OCI-LY7 (cell line): ENCODE data around the gene INSR. TPM values are rescaled to one million over a fixed set of nuclear protein-coding genes. Genes with fewer than 3 reads are reported as not detected.

Source experiments
- BruUV-seq: library from RNA; stranded (reverse); fragments of 400-500 nt; replicated peaks from 2 replicates; lab custom pipeline; 2021; lab: Mats Ljungman, UMichigan
- CTCF ChIA-PET: fragments of 300-600 bp; sonication (Branson Sonifier 250); formaldehyde crosslinking; loops from one replicate; lab custom pipeline; 2022; ENCODE audit warnings: antibody characterized with exemption; ENCODE audit not compliant: unreplicated experiment; lab: Charles Lee
- POLR2A ChIA-PET: fragments of 300-600 bp; sonication (Branson Sonifier 250); formaldehyde crosslinking; loops from one replicate; lab custom pipeline; 2022; ENCODE audit warnings: antibody characterized with exemption; lab: Charles Lee
- DNase-seq: peaks from one replicate; pipeline ENCODE4 v3.0.0-alpha.2; 2015; ENCODE audit warnings: low spot score
- H2AFZ ChIP-seq: fragments of 200-600 bp; sonication (generic), shearing (Covaris generic); 2 replicates; pipeline ENCODE4 v1.6.1; 2014; ENCODE audit warnings: mild to moderate bottlenecking, antibody characterized with exemption, low read length, moderate library complexity
- H3K27ac ChIP-seq: fragments of 200-600 bp; sonication (generic); 2 replicates; pipeline ENCODE4 v1.5.1; 2014; ENCODE audit warnings: mixed run types, low read depth, mild to moderate bottlenecking, moderate library complexity, low read length, inconsistent platforms; ENCODE audit not compliant: poor library complexity, severe bottlenecking
- H3K36me3 ChIP-seq: fragments of 200-600 bp; sonication (generic); 2 replicates; pipeline ENCODE4 v1.6.1; 2014; ENCODE audit warnings: mild to moderate bottlenecking, antibody characterized with exemption, low read length, moderate library complexity, mixed read lengths; ENCODE audit not compliant: insufficient read depth
- H3K4me1 ChIP-seq: fragments of 200-600 bp; sonication (generic); 2 replicates; pipeline ENCODE4 v1.5.1; 2014; ENCODE audit warnings: mild to moderate bottlenecking, low read length; ENCODE audit not compliant: insufficient read depth, poor library complexity, severe bottlenecking
- H3K4me2 ChIP-seq: fragments of 200-600 bp; sonication (generic); 2 replicates; pipeline ENCODE4 v1.6.1; 2014; ENCODE audit warnings: mild to moderate bottlenecking, low read length
- H3K4me3 ChIP-seq: fragments of 200-600 bp; sonication (generic); 2 replicates; pipeline ENCODE4 v1.5.1; 2014; ENCODE audit warnings: mild to moderate bottlenecking, low read depth, low read length; ENCODE audit not compliant: poor library complexity, severe bottlenecking
- H3K79me2 ChIP-seq: fragments of 200-600 bp; sonication (generic); 2 replicates; pipeline ENCODE4 v1.6.1; 2016; ENCODE audit warnings: low read depth, mild to moderate bottlenecking, low read length, moderate library complexity, mixed read lengths; ENCODE audit not compliant: insufficient read depth
- H3K9me2 ChIP-seq: fragments of 200-600 bp; sonication (generic); 2 replicates; pipeline ENCODE4 v1.6.1; 2016; ENCODE audit warnings: mild to moderate bottlenecking, low read length, mixed read lengths; ENCODE audit not compliant: insufficient read depth
- H3K9me3 ChIP-seq: fragments of 200-600 bp; sonication (generic); 2 replicates; pipeline ENCODE4 v1.6.1; 2014; ENCODE audit warnings: mild to moderate bottlenecking, mixed run types, low read length, mixed read lengths
- H4K20me1 ChIP-seq: fragments of 200-600 bp; sonication (generic); 2 replicates; pipeline ENCODE4 v1.6.1; 2014; ENCODE audit warnings: mild to moderate bottlenecking, antibody characterized with exemption, low read length, moderate library complexity, mixed read lengths; ENCODE audit not compliant: insufficient read depth
- EZH2phosphoT487 ChIP-seq: fragments of 200-600 bp; sonication (generic); IDR thresholded peaks from 2 replicates; pipeline ENCODE4 v1.6.1; 2018; ENCODE audit warnings: low read depth, borderline replicate concordance, mild to moderate bottlenecking, mixed run types, antibody characterized with exemption, low read length, moderate library complexity, mixed read lengths
- intact Hi-C: fragments of 100-400 bp; cut with micrococcal nuclease; formaldehyde crosslinking; loops from one replicate; pipeline ENCODE4 v1.10.0; 2022; ENCODE audit not compliant: unreplicated experiment
- total RNA-seq, 2 experiments: library from RNA; depleted of rRNA in 1 of 2; stranded (reverse); fragments of >200 nt in 1 of 2; shearing (Covaris generic) in 1 of 2; gene quantifications; 2 replicates each; pipeline ENCODE4 v1.2.3, GENCODE V29; 2014 to 2022
- TF ChIP-seq, protein P1 (sequence below): fragments of 200-600 bp; sonication (generic); conservative IDR thresholded peaks from 2 replicates; pipeline ENCODE4 v1.5.1; 2014; ENCODE audit warnings: mild to moderate bottlenecking, antibody characterized with exemption, low read length, moderate library complexity, mixed read lengths

Gene INSR
- total RNA-seq, 2 experiments from 2014 or later = 57.7 to 74.0 TPM

DNA sequence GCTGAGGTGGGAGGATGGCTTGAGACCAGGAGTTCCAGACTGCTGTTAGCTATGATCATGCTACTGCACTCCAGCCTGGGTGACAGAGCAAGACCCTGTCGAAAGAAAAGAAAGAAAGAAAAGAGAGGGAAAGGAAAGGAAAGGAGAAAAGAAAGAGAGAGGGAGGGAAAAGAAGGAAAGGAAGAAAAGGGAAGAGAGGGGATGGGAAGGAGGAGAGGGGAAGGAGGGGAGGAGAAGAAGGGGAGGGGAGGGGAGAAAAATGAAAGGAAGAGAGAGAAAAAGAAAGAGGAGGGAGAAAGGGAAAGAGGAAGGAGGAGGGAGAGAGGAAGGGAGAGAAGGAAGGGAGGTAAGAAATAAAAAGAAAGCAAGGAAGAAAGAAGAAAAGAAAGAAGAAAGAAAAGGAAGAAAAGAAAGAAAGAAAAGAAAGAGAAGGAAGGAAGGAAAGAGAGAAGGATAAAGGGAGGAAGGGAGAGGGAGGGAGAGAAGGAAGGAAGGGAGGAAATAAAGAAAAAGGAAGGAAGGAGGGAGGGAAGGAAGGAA lies 44.1 kb downstream of the INSR start:
- BruUV-seq = no TSS peak
- H3K9me3 ChIP-seq = peaks cover 9% of the 10 kb centered on the region; the same call in 1 of the 2 replicates
- intact Hi-C loops = no loop called here
- DNase-seq = no peak
- peaks cover 51% of the 10 kb centered on the region for H3K79me2 ChIP-seq
- H4K20me1 ChIP-seq = no peaks in the 10 kb centered on the region
- TF ChIP-seq, protein P1, sequence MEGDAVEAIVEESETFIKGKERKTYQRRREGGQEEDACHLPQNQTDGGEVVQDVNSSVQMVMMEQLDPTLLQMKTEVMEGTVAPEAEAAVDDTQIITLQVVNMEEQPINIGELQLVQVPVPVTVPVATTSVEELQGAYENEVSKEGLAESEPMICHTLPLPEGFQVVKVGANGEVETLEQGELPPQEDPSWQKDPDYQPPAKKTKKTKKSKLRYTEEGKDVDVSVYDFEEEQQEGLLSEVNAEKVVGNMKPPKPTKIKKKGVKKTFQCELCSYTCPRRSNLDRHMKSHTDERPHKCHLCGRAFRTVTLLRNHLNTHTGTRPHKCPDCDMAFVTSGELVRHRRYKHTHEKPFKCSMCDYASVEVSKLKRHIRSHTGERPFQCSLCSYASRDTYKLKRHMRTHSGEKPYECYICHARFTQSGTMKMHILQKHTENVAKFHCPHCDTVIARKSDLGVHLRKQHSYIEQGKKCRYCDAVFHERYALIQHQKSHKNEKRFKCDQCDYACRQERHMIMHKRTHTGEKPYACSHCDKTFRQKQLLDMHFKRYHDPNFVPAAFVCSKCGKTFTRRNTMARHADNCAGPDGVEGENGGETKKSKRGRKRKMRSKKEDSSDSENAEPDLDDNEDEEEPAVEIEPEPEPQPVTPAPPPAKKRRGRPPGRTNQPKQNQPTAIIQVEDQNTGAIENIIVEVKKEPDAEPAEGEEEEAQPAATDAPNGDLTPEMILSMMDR = no peak
- H2AFZ ChIP-seq = no peak overlapping the region
- H3K27ac ChIP-seq = no peak overlapping the region
- H3K4me2 ChIP-seq = peak overlapping the region; percentile 50
- ChIA-PET CTCF (interaction anchor here (0.9 kb wide), 1 partner anchor 13 kb away, joined by 3 read pairs; no protein-coding TSS in a partner anchor), POLR2A (interaction anchor here (0.6 to 0.7 kb wide), 3 partner anchors 11 to 26 kb away, joined by 4 to 11 read pairs (median 5); no protein-coding TSS in a partner anchor)
- no peaks in the 10 kb centered on the region for H3K9me2 ChIP-seq
- H3K4me3 ChIP-seq = no peak overlapping the region
- peaks cover 28% of the 10 kb centered on the region for H3K4me1 ChIP-seq
- H3K36me3 ChIP-seq = peaks cover 13% of the 10 kb centered on the region

- Histone ChIP-seq H3K79me2 (peaks cover 70% of the 10 kb centered on the region), H3K4me1 (peaks cover 51% of the 10 kb centered on the region), H3K4me3 (no peak overlapping the region), H3K36me3 (peaks cover 13% of the 10 kb centered on the region), H2AFZ (no peak overlapping the region), H3K27ac (no peak overlapping the region), H3K9me2 (no peaks in the 10 kb centered on the region), H4K20me1 (no peaks in the 10 kb centered on the region), H3K9me3 (peaks cover 9% of the 10 kb centered on the region; the same call in 1 of the 2 replicates), H3K4me2 (no peak overlapping the region)
- DNase-seq = no peak
- ChIA-PET POLR2A (interaction anchor here (3.1 kb wide), 1 partner anchor 25 kb away, joined by 20 read pairs; no protein-coding TSS in a partner anchor), CTCF (no interaction called here)
- intact Hi-C loops = no loop called here
- TF ChIP-seq EZH2phosphoT487 = no peak
- TF ChIP-seq, protein P1 = no peak
- no TSS peak for BruUV-seq
Measured at GRCh38 chr19:7247155-7247554, 47.1 kb downstream of the INSR start.

- intact Hi-C loops = no loop called here
- ChIA-PET CTCF (interaction anchor here (0.6 kb wide), 1 partner anchor 37 kb away, joined by 4 read pairs; no protein-coding TSS in a partner anchor), POLR2A (interaction anchor here (0.6 to 3.1 kb wide), 3 partner anchors 26 to 83 kb away, joined by 3 to 20 read pairs (median 4); no protein-coding TSS in a partner anchor)
- Histone ChIP-seq H3K79me2 (peaks cover 72% of the 10 kb centered on the region), H3K36me3 (peaks cover 13% of the 10 kb centered on the region), H2AFZ (no peak overlapping the region), H3K9me3 (peaks cover 9% of the 10 kb centered on the region; the same call in 1 of the 2 replicates), H4K20me1 (no peaks in the 10 kb centered on the region), H3K27ac (no peak overlapping the region), H3K4me3 (no peak overlapping the region), H3K4me1 (peaks cover 51% of the 10 kb centered on the region), H3K9me2 (no peaks in the 10 kb centered on the region), H3K4me2 (no peak overlapping the region)
- no peak for DNase-seq
- BruUV-seq = no TSS peak
- no peak for TF ChIP-seq EZH2phosphoT487
- TF ChIP-seq, protein P1 = no peak
Measured at GRCh38 chr19:7246601-7247000, 47.6 kb downstream of the INSR start.
